Liver (tissue), 9 donors: ENCODE measurements around the gene UROC1. TPM values are rescaled to one million over a fixed set of nuclear protein-coding genes. Genes with fewer than 3 reads are reported as not detected.

Experiments
- DNase-seq: peaks from one replicate; pipeline ENCODE4 v3.0.0-alpha.2; 2017; ENCODE audit warnings: low spot score
- H3K27ac ChIP-seq, 2 donors: one replicate each; pipeline ENCODE4 v1.7.0; 2013; ENCODE audit warnings: inconsistent platforms in 2 of 2, low read length in 2 of 2, control low read depth in 1 of 2, low read depth in 1 of 2, mild to moderate bottlenecking in 1 of 2
- H3K27me3 ChIP-seq, 4 donors: one replicate each; pipeline versions ENCODE4 v1.6.1 to v1.7.0; 2013; ENCODE audit warnings: low read length in 3 of 4, inconsistent platforms in 1 of 4, mild to moderate bottlenecking in 1 of 4, moderate library complexity in 1 of 4; ENCODE audit not compliant: control insufficient read depth in 4 of 4, insufficient read depth in 4 of 4
- H3K36me3 ChIP-seq, 4 donors: one replicate each; pipeline versions ENCODE4 v1.6.1 to v1.7.0; 2013; ENCODE audit warnings: low read length in 3 of 4, mild to moderate bottlenecking in 3 of 4, low read depth in 1 of 4, moderate library complexity in 1 of 4; ENCODE audit not compliant: control insufficient read depth in 4 of 4, insufficient read depth in 3 of 4
- H3K4me1 ChIP-seq, 4 donors: one replicate each; pipeline versions ENCODE4 v1.6.1 to v1.7.0; 2013; ENCODE audit warnings: low read length in 3 of 4, mild to moderate bottlenecking in 3 of 4, moderate library complexity in 1 of 4; ENCODE audit not compliant: control insufficient read depth in 4 of 4, insufficient read depth in 4 of 4
- H3K4me3 ChIP-seq, 3 donors: one replicate each; pipeline versions ENCODE4 v1.6.1 to v1.7.0; 2013; ENCODE audit warnings: low read length in 3 of 3, control low read depth in 1 of 3, low read depth in 1 of 3, mild to moderate bottlenecking in 1 of 3
- H3K9ac ChIP-seq, 2 donors: one replicate each; pipeline ENCODE4 v1.7.0; 2013; ENCODE audit warnings: low read length in 2 of 2, mild to moderate bottlenecking in 2 of 2, moderate library complexity in 2 of 2, control low read depth in 1 of 2, low read depth in 1 of 2
- H3K9me3 ChIP-seq, 4 donors: one replicate each; pipeline versions ENCODE4 v1.6.1 to v1.7.0; 2013; ENCODE audit warnings: low read length in 3 of 4; ENCODE audit not compliant: control insufficient read depth in 4 of 4
- EGR1 ChIP-seq, 2 donors: IDR thresholded peaks; 2 replicates each; pipeline ENCODE4 v1.6.1; 2016 to 2018; ENCODE audit warnings: antibody characterized with exemption in 2 of 2, low read depth in 2 of 2
- FOXA1 ChIP-seq: IDR thresholded peaks from 2 replicates; pipeline ENCODE4 v1.6.1; 2016; ENCODE audit warnings: antibody characterized with exemption
- FOXA2 ChIP-seq: IDR thresholded peaks from 2 replicates; pipeline ENCODE4 v1.6.1; 2016; ENCODE audit warnings: antibody characterized with exemption
- GABPA ChIP-seq, 2 donors: IDR thresholded peaks in 1 of 2; conservative IDR thresholded peaks in 1 of 2; 2 replicates each; pipeline ENCODE4 v1.6.1; 2016; ENCODE audit warnings: antibody characterized with exemption in 2 of 2, mild to moderate bottlenecking in 1 of 2, moderate library complexity in 1 of 2
- HNF4A ChIP-seq, 2 donors: conservative IDR thresholded peaks; 2 replicates each; pipeline ENCODE4 v1.6.1; 2016; ENCODE audit warnings: antibody characterized with exemption in 2 of 2, mild to moderate bottlenecking in 2 of 2
- JUND ChIP-seq, 2 donors: IDR thresholded peaks; 2 replicates each; pipeline ENCODE4 v1.6.1; 2016; ENCODE audit warnings: antibody characterized with exemption in 2 of 2
- NR2F2 ChIP-seq: IDR thresholded peaks from 2 replicates; pipeline ENCODE4 v1.6.1; 2016; ENCODE audit warnings: antibody characterized with exemption
- RAD21 ChIP-seq, 2 donors: IDR thresholded peaks; 2 replicates each; pipeline ENCODE4 v1.6.1; 2016; ENCODE audit warnings: antibody characterized with exemption in 2 of 2, mild to moderate bottlenecking in 2 of 2
- REST ChIP-seq: IDR thresholded peaks from 2 replicates; pipeline ENCODE4 v1.6.1; 2016; ENCODE audit warnings: antibody characterized with exemption, mild to moderate bottlenecking
- RXRA ChIP-seq, 2 donors: IDR thresholded peaks; 2 replicates each; pipeline ENCODE4 v1.6.1; 2017 to 2018; ENCODE audit warnings: antibody characterized with exemption in 2 of 2, mild to moderate bottlenecking in 1 of 2
- SP1 ChIP-seq: IDR thresholded peaks from 2 replicates; pipeline ENCODE4 v1.6.1; 2018; ENCODE audit warnings: antibody characterized with exemption, mild to moderate bottlenecking
- TAF1 ChIP-seq: conservative IDR thresholded peaks from 2 replicates; pipeline ENCODE4 v1.6.1; 2016; ENCODE audit warnings: antibody characterized with exemption, mild to moderate bottlenecking
- YY1 ChIP-seq: IDR thresholded peaks from 2 replicates; pipeline ENCODE4 v1.6.1; 2016; ENCODE audit warnings: antibody characterized with exemption, mild to moderate bottlenecking
- WGBS: extraction: QIAGEN DNeasy Blood & Tissue Kit; methylation state at CpG from one replicate; pipeline ENCODE4 v1.1.7; 2013; 5-methylcytosine and 5-hydroxymethylcytosine counted together
- polyA plus RNA-seq, 2 donors: library from polyadenylated mRNA; stranded (reverse) in 1 of 2; unstranded in 1 of 2; fragments of 200-250 nt in 1 of 2; fragments of >200 nt in 1 of 2; fragmentation: Nextera tagmentation in 1 of 2; extraction: Ambion mirVana in 1 of 2; gene quantifications; one replicate each; pipeline versions ENCODE4 v1.2.1 to v1.2.3, GENCODE V29; 2013 to 2015
- total RNA-seq, 2 donors: library from RNA; depleted of rRNA; stranded (reverse); fragments of >200 nt; gene quantifications; one replicate each; pipeline ENCODE4 v1.2.3, GENCODE V29; 2014
- TF ChIP-seq, protein P1 (sequence below): IDR thresholded peaks from 2 replicates; pipeline ENCODE4 v1.6.1; 2016; ENCODE audit warnings: antibody characterized with exemption
- TF ChIP-seq, protein P2 (sequence below): IDR thresholded peaks from 2 replicates; pipeline ENCODE4 v1.6.1; 2016; ENCODE audit warnings: antibody characterized with exemption
- donor health status: healthy.
- donor health status: healthy.
- donor health status: healthy.
- donor health status: healthy.
- donor health status: healthy.

The UROC1 gene
- total and polyA plus RNA-seq, 4 donors, result 5.9 to 28.4 (median 18.2) TPM

DNA sequence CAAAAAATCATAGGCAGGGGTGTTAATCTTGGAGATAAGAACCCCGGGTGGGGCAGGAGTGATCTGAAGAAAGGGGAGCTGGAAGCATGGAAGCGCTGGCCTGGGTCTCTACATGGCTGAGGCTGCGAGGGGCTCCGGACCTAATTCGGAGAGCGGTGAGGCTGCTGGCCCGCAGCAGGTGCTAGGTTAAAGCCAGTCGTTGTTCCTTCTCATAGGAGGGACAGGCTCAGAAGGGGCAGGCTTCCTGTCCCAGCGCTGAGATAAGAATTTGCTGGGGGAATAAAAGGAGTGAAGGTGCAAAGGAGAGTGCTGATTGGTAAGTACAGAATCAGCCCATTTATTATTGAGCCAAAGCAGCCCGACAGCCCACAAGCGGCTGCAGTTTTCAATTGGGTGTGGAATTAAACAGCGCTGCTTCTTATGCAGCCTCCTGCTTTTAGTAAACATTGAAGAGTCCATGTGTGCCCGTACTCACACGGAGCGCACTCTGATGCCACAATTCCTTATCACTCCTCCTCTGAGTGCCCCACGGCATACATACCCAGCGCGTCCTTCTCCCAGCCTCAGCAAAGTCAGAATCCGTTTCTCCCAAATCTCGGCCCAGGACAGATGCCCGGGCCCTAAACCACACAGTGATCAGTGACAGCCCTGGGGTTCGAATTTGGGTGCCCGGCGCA, 23.5 kb upstream of the UROC1 start (continued):
- TF ChIP-seq GABPA (IDR thresholded peaks at IDR 0.05 in 1 of 2, conservative IDR thresholded peaks at IDR 0.05 in 1 of 2), result no peak
- TF ChIP-seq TAF1, result no peak
- TF ChIP-seq RAD21 (IDR thresholded peaks at IDR 0.05), result no peak
- TF ChIP-seq NR2F2, result no peak
- TF ChIP-seq EGR1 (IDR thresholded peaks at IDR 0.05; ENCODE audit: low read depth in 2 of 2), result no peak
- TF ChIP-seq RXRA (IDR thresholded peaks at IDR 0.05), result no peak
- no peak for TF ChIP-seq JUND (IDR thresholded peaks at IDR 0.05)
- TF ChIP-seq FOXA2, result no peak
- TF ChIP-seq, protein P1, sequence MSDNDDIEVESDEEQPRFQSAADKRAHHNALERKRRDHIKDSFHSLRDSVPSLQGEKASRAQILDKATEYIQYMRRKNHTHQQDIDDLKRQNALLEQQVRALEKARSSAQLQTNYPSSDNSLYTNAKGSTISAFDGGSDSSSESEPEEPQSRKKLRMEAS, result no peak
- no peak for TF ChIP-seq YY1

- H3K36me3 ChIP-seq, result peaks cover 0 to 8% (median 0%) of the 10 kb centered on the region in 4 donors
- no peak overlapping the region for H3K4me3 ChIP-seq
- no peaks in the 10 kb centered on the region for H3K9me3 ChIP-seq
- H3K9ac ChIP-seq, result no peak overlapping the region
- TF ChIP-seq FOXA1, result no peak
- TF ChIP-seq RAD21 (IDR thresholded peaks at IDR 0.05), result no peak
- no peak for TF ChIP-seq TAF1
- no peak for TF ChIP-seq HNF4A (conservative IDR thresholded peaks at IDR 0.05)
- TF ChIP-seq, protein P1, result no peak
- no peak for TF ChIP-seq FOXA2
- TF ChIP-seq SP1, result no peak
- TF ChIP-seq RXRA (IDR thresholded peaks at IDR 0.05), result no peak
- no peak for TF ChIP-seq YY1
- TF ChIP-seq NR2F2, result no peak
- TF ChIP-seq, protein P2, sequence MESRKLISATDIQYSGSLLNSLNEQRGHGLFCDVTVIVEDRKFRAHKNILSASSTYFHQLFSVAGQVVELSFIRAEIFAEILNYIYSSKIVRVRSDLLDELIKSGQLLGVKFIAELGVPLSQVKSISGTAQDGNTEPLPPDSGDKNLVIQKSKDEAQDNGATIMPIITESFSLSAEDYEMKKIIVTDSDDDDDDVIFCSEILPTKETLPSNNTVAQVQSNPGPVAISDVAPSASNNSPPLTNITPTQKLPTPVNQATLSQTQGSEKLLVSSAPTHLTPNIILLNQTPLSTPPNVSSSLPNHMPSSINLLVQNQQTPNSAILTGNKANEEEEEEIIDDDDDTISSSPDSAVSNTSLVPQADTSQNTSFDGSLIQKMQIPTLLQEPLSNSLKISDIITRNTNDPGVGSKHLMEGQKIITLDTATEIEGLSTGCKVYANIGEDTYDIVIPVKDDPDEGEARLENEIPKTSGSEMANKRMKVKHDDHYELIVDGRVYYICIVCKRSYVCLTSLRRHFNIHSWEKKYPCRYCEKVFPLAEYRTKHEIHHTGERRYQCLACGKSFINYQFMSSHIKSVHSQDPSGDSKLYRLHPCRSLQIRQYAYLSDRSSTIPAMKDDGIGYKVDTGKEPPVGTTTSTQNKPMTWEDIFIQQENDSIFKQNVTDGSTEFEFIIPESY, result no peak
- TF ChIP-seq JUND (IDR thresholded peaks at IDR 0.05), result no peak
- TF ChIP-seq REST, result no peak
- no peaks in the 10 kb centered on the region for H3K27me3 ChIP-seq
- peaks cover 2 to 37% (median 20%) of the 10 kb centered on the region in 4 donors for H3K4me1 ChIP-seq
- peak overlapping the region; percentile 21 to 51 for H3K27ac ChIP-seq
- WGBS, result 42% methylated on average over 9 of the region's 9 CpGs
- no peak for DNase-seq
Measured at GRCh38 chr3:126540342-126540849, 22.8 kb upstream of the UROC1 start.
